Measurements from ENCODE around the gene TTLL11. TPM values are rescaled to one million over a fixed set of nuclear protein-coding genes. Genes with fewer than 3 reads are reported as not detected.

TTLL11 gene
- total and polyA plus RNA-seq, 7 experiments from 2014 or later, result 3.0 to 8.6 (median 4.4) TPM

GRCh38 chr9:121818016-121818661 is 275.0 kb downstream of the TTLL11 start:
- CTCF ChIA-PET, result no interaction called here
- Histone ChIP-seq H3K36me3 (ENCODE audit: control insufficient read depth in 2 of 3, insufficient read depth in 3 of 3, low read length in 3 of 3) (no peaks in the 10 kb centered on the region), H3K4me1 (ENCODE audit: control insufficient read depth in 2 of 2, insufficient read depth in 2 of 2, low read length in 2 of 2) (no peaks in the 10 kb centered on the region), H3K27ac (ENCODE audit: low read depth, low read length) (no peak overlapping the region), H3K9me3 (ENCODE audit: control insufficient read depth in 2 of 3, low read length in 3 of 3) (no peaks in the 10 kb centered on the region), H3K27me3 (ENCODE audit: control insufficient read depth in 2 of 2, insufficient read depth in 2 of 2, low read length in 2 of 2) (no peaks in the 10 kb centered on the region), H3K4me3 (ENCODE audit: low read length) (no peak overlapping the region)
- Mint-ChIP-seq H3K9me3 (no peaks in the 10 kb centered on the region), H3K36me3 (no peaks in the 10 kb centered on the region), H3K4me3 (no peak overlapping the region), H3K4me1 (no peaks in the 10 kb centered on the region), H3K27me3 (no peaks in the 10 kb centered on the region), H3K27ac (no peak overlapping the region)
- DNase-seq (no peak), ATAC-seq (no peak)
- intact Hi-C loops (cut with micrococcal nuclease), result no loop called here
- POLR2A ChIA-PET, result no interaction called here

- H3K27ac Mint-ChIP-seq, result no peak overlapping the region
- DNase-seq (no peak), ATAC-seq (no peak)
- CTCF ChIA-PET, result no interaction called here
- no peak overlapping the region for H3K4me3 Mint-ChIP-seq
- H3K36me3 Mint-ChIP-seq, result no peaks in the 10 kb centered on the region
- H3K9me3 Mint-ChIP-seq, result no peaks in the 10 kb centered on the region
- POLR2A ChIA-PET, result no interaction called here
- intact Hi-C loops (cut with micrococcal nuclease), result no loop called here
- Histone ChIP-seq H3K27ac (ENCODE audit: low read depth, low read length) (no peak overlapping the region), H3K4me3 (ENCODE audit: low read length) (no peak overlapping the region), H3K27me3 (ENCODE audit: control insufficient read depth in 2 of 2, insufficient read depth in 2 of 2, low read length in 2 of 2) (no peaks in the 10 kb centered on the region), H3K9me3 (ENCODE audit: control insufficient read depth in 2 of 3, low read length in 3 of 3) (no peaks in the 10 kb centered on the region), H3K36me3 (ENCODE audit: control insufficient read depth in 2 of 3, insufficient read depth in 3 of 3, low read length in 3 of 3) (no peaks in the 10 kb centered on the region), H3K4me1 (ENCODE audit: control insufficient read depth in 2 of 2, insufficient read depth in 2 of 2, low read length in 2 of 2) (no peaks in the 10 kb centered on the region)
- H3K4me1 Mint-ChIP-seq, result no peaks in the 10 kb centered on the region
- H3K27me3 Mint-ChIP-seq, result no peaks in the 10 kb centered on the region
Observed at GRCh38 chr9:121817476-121817875, 275.6 kb downstream of the TTLL11 start.

GRCh38 chr9:121816845-121817450 is 276.2 kb downstream of the TTLL11 start:
- DNase-seq (no peak), ATAC-seq (no peak)
- Histone ChIP-seq H3K36me3 (ENCODE audit: control insufficient read depth in 2 of 3, insufficient read depth in 3 of 3, low read length in 3 of 3) (no peaks in the 10 kb centered on the region), H3K27me3 (ENCODE audit: control insufficient read depth in 2 of 2, insufficient read depth in 2 of 2, low read length in 2 of 2) (no peaks in the 10 kb centered on the region), H3K9me3 (ENCODE audit: control insufficient read depth in 2 of 3, low read length in 3 of 3) (no peaks in the 10 kb centered on the region), H3K27ac (ENCODE audit: low read depth, low read length) (no peak overlapping the region), H3K4me3 (ENCODE audit: low read length) (no peak overlapping the region), H3K4me1 (ENCODE audit: control insufficient read depth in 2 of 2, insufficient read depth in 2 of 2, low read length in 2 of 2) (no peaks in the 10 kb centered on the region)
- CTCF ChIA-PET, result no interaction called here
- Mint-ChIP-seq H3K36me3 (no peaks in the 10 kb centered on the region), H3K9me3 (no peaks in the 10 kb centered on the region), H3K27ac (no peak overlapping the region), H3K27me3 (no peaks in the 10 kb centered on the region), H3K4me3 (no peak overlapping the region), H3K4me1 (no peaks in the 10 kb centered on the region)
- POLR2A ChIA-PET, result no interaction called here
- intact Hi-C loops (cut with micrococcal nuclease), result no loop called here

- H3K9me3 Mint-ChIP-seq, result no peaks in the 10 kb centered on the region
- DNase-seq (no peak), ATAC-seq (no peak)
- POLR2A ChIA-PET, result no interaction called here
- intact Hi-C loops (cut with micrococcal nuclease), result no loop called here
- no peaks in the 10 kb centered on the region for H3K27me3 Mint-ChIP-seq
- H3K36me3 Mint-ChIP-seq, result no peaks in the 10 kb centered on the region
- no peaks in the 10 kb centered on the region for H3K36me3 ChIP-seq (ENCODE audit: control insufficient read depth in 2 of 3, insufficient read depth in 3 of 3, low read length in 3 of 3)
- no peak overlapping the region for H3K27ac Mint-ChIP-seq
- H3K27ac ChIP-seq (ENCODE audit: low read depth, low read length), result no peak overlapping the region
- no peak overlapping the region for H3K4me3 Mint-ChIP-seq
- no peaks in the 10 kb centered on the region for H3K4me1 ChIP-seq (ENCODE audit: control insufficient read depth in 2 of 2, insufficient read depth in 2 of 2, low read length in 2 of 2)
- no peak overlapping the region for H3K4me3 ChIP-seq (ENCODE audit: low read length)
- no peaks in the 10 kb centered on the region for H3K4me1 Mint-ChIP-seq
- no peaks in the 10 kb centered on the region for H3K9me3 ChIP-seq (ENCODE audit: control insufficient read depth in 2 of 3, low read length in 3 of 3)
- no peaks in the 10 kb centered on the region for H3K27me3 ChIP-seq (ENCODE audit: control insufficient read depth in 2 of 2, insufficient read depth in 2 of 2, low read length in 2 of 2)
- CTCF ChIA-PET, result no interaction called here
Observed at GRCh38 chr9:121816449-121816817, 276.7 kb downstream of the TTLL11 start.

GRCh38 chr9:121815546-121816448 is 277.3 kb downstream of the TTLL11 start:
- Histone ChIP-seq H3K27ac (ENCODE audit: low read depth, low read length) (no peak overlapping the region), H3K27me3 (ENCODE audit: control insufficient read depth in 2 of 2, insufficient read depth in 2 of 2, low read length in 2 of 2) (no peaks in the 10 kb centered on the region), H3K36me3 (ENCODE audit: control insufficient read depth in 2 of 3, insufficient read depth in 3 of 3, low read length in 3 of 3) (no peaks in the 10 kb centered on the region), H3K4me3 (ENCODE audit: low read length) (no peak overlapping the region), H3K9me3 (ENCODE audit: control insufficient read depth in 2 of 3, low read length in 3 of 3) (no peaks in the 10 kb centered on the region), H3K4me1 (ENCODE audit: control insufficient read depth in 2 of 2, insufficient read depth in 2 of 2, low read length in 2 of 2) (no peaks in the 10 kb centered on the region)
- DNase-seq (no peak), ATAC-seq (no peak)
- POLR2A ChIA-PET, result no interaction called here
- H3K4me3 Mint-ChIP-seq, result no peak overlapping the region
- no peaks in the 10 kb centered on the region for H3K36me3 Mint-ChIP-seq
- CTCF ChIA-PET, result no interaction called here
- H3K27ac Mint-ChIP-seq, result no peak overlapping the region
- no peaks in the 10 kb centered on the region for H3K9me3 Mint-ChIP-seq
- H3K4me1 Mint-ChIP-seq, result no peaks in the 10 kb centered on the region
- intact Hi-C loops (cut with micrococcal nuclease), result no loop called here
- no peaks in the 10 kb centered on the region for H3K27me3 Mint-ChIP-seq

GRCh38 chr9:121815084-121815483 is 278.0 kb downstream of the TTLL11 start:
- Mint-ChIP-seq H3K27me3 (no peaks in the 10 kb centered on the region), H3K9me3 (no peaks in the 10 kb centered on the region), H3K4me1 (no peaks in the 10 kb centered on the region), H3K36me3 (no peaks in the 10 kb centered on the region), H3K4me3 (no peak overlapping the region), H3K27ac (no peak overlapping the region)
- no peaks in the 10 kb centered on the region for H3K4me1 ChIP-seq (ENCODE audit: control insufficient read depth in 2 of 2, insufficient read depth in 2 of 2, low read length in 2 of 2)
- ATAC-seq (no peak), DNase-seq (no peak)
- H3K4me3 ChIP-seq (ENCODE audit: low read length), result no peak overlapping the region
- no peak overlapping the region for H3K27ac ChIP-seq (ENCODE audit: low read depth, low read length)
- no peaks in the 10 kb centered on the region for H3K9me3 ChIP-seq (ENCODE audit: control insufficient read depth in 2 of 3, low read length in 3 of 3)
- ChIA-PET POLR2A (no interaction called here), CTCF (no interaction called here)
- H3K27me3 ChIP-seq (ENCODE audit: control insufficient read depth in 2 of 2, insufficient read depth in 2 of 2, low read length in 2 of 2), result no peaks in the 10 kb centered on the region
- intact Hi-C loops (cut with micrococcal nuclease), result no loop called here
- H3K36me3 ChIP-seq (ENCODE audit: control insufficient read depth in 2 of 3, insufficient read depth in 3 of 3, low read length in 3 of 3), result no peaks in the 10 kb centered on the region

- CTCF ChIA-PET, result no interaction called here
- no peak overlapping the region for H3K4me3 ChIP-seq (ENCODE audit: low read length)
- no peak overlapping the region for H3K27ac Mint-ChIP-seq
- ATAC-seq (no peak), DNase-seq (no peak)
- no peaks in the 10 kb centered on the region for H3K4me1 Mint-ChIP-seq
- H3K27ac ChIP-seq (ENCODE audit: low read depth, low read length), result no peak overlapping the region
- no peaks in the 10 kb centered on the region for H3K9me3 ChIP-seq (ENCODE audit: control insufficient read depth in 2 of 3, low read length in 3 of 3)
- no peak overlapping the region for H3K4me3 Mint-ChIP-seq
- H3K4me1 ChIP-seq (ENCODE audit: control insufficient read depth in 2 of 2, insufficient read depth in 2 of 2, low read length in 2 of 2), result no peaks in the 10 kb centered on the region
- H3K9me3 Mint-ChIP-seq, result no peaks in the 10 kb centered on the region
- POLR2A ChIA-PET, result no interaction called here
- no peaks in the 10 kb centered on the region for H3K27me3 ChIP-seq (ENCODE audit: control insufficient read depth in 2 of 2, insufficient read depth in 2 of 2, low read length in 2 of 2)
- H3K36me3 Mint-ChIP-seq, result no peaks in the 10 kb centered on the region
- intact Hi-C loops (cut with micrococcal nuclease), result no loop called here
- H3K27me3 Mint-ChIP-seq, result no peaks in the 10 kb centered on the region
- H3K36me3 ChIP-seq (ENCODE audit: control insufficient read depth in 2 of 3, insufficient read depth in 3 of 3, low read length in 3 of 3), result no peaks in the 10 kb centered on the region
Observed at GRCh38 chr9:121814594-121814993, 278.5 kb downstream of the TTLL11 start.

All from naive thymus-derived CD4-positive, alpha-beta T cell (primary cell).